NCI-H1694 (cell line): ENCODE results near the gene TTC28.
"Not testable (repeated sequence)": the region's sequence is repeated elsewhere in the genome, so short reads cannot be mapped to it uniquely, and the experiment has no call there.

Source experiments
- DNase-seq: peaks from one replicate; lab custom pipeline; 2025; lab: John Stamatoyannopoulos, UW

TTC28 gene

DNA sequence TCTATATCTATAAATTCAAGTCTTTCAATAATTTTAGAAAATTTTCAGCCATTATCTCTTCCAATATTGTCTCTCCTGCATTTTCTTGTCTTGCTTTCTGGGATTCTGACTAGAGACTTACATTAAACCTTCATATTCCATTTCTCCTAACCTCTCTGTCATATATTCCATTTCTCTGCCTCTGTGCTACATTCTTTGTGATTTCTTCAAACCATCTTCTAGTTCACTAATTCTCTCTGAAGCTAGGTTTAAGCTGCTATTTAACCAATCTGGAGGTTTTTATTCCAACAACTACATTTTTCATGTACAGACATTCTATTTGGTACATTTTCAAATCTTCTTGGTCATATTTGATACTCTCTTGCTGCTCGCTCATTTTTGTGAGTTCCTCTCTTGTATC is 122.5 kb downstream of the TTC28 start:
- no peak for DNase-seq

DNA sequence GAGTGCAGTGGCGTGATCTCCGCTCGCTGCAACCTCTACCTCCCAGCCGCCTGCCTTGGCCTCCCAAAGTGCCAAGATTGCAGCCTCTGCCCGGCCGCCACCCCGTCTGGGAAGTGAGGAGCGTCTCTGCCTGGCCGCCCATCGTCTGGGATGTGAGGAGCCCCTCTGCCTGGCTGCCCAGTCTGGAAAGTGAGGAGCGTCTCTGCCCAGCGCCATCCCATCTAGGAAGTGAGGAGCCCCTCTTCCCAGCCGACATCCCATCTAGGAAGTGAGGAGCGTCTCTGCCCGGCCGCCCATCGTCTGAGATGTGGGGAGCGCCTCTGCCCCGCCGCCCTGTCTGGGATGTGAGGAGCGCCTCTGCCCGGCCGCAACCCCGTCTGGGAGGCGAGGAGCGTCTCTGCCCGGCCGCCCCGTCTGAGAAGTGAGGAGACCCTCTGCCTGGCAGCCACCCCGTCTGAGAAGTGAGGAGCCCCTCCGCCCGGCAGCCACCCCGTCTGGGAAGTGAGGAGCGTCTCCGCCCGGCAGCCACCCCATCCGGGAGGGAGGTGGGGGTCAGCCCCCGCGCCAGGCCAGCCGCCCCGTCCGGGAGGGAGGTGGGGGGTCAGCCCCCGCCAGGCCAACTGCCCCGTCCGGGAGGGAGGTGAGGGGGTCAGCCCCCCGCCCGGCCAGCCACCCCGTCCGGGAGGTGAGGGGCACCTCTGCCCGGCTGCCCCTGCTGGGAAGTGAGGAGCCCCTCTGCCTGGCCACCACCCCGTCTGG is 126.4 kb downstream of the TTC28 start:
- DNase-seq: not testable (repeated sequence)

DNA sequence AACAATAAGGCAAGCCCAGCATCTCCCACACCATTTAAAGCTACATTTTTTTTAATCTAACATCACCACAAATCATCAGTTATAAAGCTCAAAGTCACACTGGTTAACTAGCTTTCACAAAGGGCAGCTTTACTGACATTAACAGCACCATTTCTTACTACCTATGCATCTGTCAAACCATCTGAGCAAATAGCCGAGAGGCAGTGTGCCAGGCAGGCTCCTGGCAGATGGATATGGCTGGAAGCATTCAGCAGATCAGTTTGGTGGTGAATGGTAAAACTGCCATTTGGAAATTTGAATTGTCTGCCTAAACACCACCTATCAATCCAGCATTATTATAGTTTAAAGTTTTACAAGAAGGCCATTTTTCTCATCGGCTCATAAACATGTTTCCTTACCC is 131.2 kb downstream of the TTC28 start:
- peak; percentile 86 for DNase-seq

DNA sequence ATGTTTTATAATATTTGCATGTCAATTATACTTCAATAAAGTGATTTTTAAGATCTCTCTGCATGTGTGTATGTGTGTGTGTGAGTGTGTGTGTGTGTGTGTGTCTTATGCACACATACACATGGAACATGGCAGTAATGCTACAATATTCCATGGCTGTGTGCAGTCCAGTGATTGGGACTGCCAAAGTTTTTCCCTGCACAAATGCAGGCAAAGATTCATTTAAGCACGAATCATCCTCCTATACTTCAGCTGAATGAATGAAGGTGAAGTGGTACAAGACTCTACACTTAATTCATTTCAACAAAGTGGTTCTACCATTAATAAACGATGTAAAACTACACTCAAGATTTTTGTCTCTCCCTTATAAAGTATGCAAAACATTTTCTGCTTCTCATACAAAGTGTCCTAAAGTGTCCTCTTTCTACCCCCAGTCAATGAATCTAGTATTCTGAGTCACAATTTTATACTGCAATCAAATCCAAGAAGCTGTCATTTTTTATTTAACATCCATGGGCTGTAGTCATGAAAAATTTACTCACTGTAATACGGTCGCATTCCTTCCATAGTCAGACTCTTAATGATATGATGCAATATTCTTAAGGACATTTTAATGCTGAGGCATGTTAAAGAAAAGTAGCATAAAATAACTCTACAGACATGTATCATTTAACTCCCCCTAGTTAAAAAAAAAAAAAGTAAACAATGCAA is 132.4 kb downstream of the TTC28 start:
- no peak for DNase-seq

DNA sequence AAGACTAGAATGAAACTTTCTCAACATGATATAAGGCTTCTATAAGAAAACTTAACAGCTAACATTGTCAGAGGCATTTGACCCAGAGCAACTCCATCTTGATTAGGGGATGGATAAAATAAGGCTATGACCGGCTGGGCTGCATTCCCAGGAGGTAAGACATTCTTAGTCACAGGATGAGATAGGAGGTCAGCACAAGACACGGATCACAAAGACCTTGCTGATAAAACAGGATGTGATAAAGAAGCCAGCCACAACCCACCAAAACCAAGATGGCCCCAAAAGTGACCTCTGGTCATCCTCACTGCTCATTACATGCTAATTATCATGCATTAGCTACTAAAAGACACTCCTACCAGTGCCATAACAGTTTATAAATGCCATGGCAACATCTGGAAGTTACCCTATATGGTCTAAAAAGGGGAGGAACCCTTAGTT is 135.2 kb downstream of the TTC28 start:
- DNase-seq: no peak

DNA sequence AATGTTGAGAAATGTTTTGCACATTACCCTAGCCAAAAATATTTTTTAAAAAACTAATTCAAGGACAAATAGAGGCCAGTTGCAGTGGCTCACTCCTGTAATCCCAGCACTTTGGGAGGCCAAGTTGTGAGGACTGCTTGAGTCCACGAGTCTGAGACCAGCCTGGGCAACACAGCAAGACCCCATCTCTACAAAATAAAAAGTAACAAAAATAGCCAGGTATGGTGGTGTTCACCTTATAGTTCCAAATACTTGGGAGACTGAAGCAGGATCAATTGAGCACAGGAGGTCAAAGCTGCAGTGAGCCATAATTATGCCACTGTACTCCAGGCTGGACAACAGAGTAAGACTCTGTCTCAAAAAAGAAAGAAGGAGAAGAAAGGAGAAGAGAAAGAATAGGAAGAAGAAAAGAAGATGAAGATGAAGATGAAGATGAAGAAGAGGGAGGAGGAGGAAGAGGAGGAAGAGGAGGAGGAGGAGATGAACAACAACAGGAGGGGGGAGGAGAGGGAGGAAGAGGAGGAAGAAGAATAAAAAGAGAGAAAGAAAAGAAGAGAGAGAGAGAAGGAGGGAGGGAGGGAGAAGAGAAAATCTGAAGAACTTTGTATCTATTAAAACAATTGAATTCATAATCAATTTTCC is 136.5 kb downstream of the TTC28 start:
- DNase-seq: no peak

DNA sequence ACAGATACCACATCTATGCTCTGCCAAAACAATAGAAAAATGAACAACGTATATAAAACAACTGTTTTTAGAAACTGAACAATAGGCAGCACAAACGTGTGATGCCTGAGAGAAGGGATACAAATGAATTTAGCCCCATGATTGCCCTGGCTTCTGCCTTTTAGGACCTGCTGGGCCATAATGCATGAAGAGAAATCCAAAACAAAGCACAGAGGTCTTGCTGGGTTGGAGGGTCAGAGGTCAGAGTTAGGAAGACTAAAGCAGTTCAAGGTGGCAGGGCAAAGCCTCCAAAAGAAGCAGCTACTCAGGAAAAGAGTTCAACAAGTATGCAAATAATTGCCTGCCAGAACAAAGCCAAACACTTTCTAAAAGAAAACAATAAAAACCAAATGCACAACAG is 138.5 kb downstream of the TTC28 start:
- DNase-seq: no peak

DNA sequence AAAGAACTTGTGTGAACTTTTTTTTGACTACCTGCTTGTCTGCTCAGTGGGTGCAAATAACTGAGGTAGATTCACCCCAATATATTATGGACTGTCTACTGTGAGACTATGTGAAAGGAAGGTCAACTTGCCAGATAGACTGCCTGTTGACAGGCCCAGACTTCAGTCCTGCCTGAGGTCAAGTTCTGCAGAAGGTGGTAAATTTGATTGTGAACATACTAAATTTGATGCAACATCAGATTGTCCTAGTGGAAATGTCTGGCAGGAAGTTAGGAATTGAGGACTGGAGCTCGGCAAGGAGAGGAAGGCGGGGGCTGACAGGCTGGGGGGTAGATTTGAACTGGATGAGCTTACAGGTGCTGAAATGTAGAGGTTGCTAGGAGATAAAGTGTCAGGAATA is 140.7 kb downstream of the TTC28 start:
- DNase-seq: no peak

DNA sequence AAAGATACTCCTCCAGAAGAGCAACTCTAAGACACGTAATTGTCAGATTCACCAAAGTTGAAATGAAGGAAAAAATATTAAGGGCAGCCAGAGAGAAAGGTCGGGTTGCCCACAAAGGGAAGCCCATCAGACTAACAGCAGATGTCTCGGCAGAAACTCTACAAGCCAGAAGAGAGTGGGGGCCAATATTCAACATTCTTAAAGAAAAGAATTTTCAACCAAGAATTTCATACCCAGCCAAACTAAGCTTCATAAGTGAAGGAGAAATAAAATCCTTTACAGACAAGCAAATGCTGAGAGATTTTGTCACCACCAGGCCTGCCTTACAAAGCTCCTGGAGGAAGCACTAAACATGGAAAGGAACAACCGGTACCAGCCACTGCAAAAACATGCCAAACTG is 149.1 kb downstream of the TTC28 start:
- DNase-seq: not testable (repeated sequence)

DNA sequence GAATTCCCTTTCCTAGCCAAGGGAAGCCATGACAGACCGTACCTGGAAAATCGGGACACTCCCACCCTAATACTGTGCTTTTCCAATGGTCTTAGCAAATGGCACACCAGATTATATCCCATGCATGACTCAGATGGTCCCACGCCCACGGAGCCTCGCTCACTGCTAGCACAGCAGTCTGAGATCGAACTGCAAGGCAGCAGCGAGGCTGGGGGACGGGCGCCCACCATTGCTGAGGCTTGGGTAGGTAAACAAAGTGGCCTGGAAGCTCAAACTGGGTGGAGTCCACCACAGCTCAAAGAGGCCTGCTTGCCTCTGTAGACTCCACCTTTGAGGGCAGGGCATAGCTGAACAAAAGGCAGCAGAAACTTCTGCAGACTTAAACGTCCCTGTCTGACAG is 150.5 kb downstream of the TTC28 start:
- not testable (repeated sequence) for DNase-seq

DNA sequence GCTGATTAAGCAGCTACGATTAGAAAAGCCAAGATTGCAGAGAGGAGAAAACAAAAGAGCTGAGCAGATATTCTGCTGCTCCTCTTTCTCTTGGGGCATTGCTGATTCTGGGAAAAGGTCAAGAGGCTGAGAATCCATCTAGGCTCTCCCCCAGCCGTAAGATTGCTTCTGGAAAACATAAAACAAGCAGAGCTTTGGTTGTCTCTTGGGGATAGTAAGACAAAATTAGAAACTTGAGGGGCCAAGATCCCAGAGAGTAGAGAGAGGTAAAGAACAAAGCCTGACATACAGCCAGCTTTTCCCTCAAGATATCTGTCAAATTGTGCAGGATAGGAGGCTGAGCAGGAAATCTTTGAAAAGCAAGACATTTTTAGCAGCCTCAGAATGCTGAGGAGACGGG is 158.2 kb downstream of the TTC28 start:
- no peak for DNase-seq

DNA sequence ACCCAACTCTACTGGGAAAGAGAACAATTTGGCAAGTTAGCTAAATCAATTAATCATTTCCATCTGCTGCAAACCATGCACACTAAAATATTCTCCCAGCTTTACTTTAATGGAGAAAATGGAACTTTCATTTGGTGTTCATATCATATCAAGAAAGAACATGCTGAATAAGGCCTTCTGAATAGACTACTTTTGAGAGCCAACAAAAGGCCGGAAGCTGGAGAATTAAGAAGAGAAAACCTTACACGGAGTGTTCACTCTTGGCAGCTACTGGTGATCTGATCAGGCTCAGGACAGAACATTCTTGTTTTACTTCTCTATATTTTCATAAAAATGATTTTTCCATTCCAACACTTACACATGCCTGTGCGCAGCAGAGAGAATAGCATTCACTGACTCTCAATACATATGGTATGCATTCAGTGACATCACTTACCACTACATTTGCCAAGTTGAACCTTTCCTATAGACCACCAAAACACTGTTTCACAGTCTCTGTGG is 165.3 kb downstream of the TTC28 start:
- peak; percentile 11 for DNase-seq

DNA sequence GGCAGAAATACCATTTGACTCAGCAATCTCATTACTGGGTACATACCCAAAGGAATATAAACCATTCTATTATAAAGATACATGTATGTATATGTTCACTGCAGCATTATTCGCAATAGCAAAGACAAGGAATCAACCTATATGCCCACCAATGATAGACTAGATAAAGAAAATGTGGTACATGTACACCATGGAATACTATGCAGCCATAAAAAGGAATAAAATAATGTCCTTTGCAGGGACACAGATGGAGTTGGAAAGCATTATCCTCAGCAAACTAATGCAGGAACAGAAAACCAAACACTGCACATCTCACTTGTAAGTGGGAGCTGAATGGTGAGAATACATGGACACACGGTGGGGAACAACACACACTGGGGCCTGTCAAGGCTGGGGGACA is 167.3 kb downstream of the TTC28 start:
- DNase-seq: not testable (repeated sequence)

DNA sequence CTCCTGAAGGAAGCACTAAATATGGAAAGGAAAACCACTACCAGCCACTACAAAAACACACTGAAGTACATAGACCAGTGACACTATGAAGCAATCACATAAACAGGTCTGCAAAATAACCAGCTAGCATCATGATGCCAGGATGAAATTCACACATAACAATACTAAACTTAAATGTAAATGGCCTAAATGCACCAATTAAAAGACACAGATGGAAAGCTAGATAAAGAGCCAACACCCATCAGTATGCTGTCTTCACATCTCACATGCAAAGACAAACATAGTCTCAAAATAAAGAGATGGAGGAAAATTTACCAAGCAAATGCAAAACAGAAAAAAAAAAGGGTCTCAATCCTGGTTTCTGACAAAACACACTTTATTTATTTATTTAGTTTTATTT is 171.7 kb downstream of the TTC28 start:
- no peak for DNase-seq

DNA sequence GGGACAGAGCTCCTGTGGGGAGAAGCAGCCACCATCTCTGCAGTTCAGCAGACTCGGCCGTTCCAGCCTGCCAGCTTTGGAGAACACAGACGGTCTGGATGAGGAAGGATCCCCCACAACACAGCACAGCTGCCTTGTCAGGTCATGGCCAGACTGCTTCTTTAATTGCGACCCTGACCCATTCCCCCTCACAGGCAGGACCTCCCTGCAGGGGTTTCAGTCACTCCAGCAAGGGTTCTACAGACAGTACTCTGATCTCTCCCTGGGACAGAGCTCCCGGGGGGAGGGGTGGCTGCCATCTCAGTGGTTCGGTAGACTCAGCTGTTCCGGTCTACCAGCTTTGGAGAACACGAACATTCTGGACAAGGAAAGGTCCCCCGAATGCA is 173.5 kb downstream of the TTC28 start:
- no peak for DNase-seq

DNA sequence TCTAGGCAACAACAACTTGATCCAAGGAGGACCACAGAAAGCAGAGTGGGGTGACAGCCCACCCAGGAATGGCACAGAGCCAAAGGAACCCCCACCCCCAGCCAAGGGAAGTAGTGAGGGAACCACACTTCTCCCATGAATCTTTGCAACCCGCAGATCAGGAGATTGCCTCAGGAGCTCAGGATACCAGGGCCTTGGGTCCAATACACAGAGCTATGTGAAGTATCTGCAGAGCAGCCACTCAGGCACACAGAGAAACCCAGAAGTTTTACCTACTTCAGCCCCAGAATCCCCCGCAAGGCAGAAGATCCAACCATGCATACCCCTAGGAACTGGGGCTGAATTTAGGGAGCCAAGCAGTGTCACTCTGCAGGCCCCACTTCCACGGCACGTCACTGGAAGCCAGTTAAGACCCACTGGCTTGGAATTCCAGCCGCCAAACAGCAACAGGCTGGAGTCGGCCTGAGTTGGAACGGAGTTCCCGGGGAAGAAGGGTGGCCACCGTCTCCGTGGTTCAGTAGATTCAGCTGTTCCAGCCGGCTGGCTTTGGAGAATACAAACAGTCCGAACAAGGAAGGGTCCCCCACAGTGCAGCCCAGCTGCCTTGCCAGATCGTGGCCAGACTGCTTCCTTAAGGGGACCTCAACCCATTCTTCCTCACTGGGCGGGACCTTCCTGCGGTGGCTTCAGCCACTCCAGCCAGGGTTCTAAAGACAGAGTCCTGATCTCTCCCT is 174.1 kb downstream of the TTC28 start:
- no peak for DNase-seq

DNA sequence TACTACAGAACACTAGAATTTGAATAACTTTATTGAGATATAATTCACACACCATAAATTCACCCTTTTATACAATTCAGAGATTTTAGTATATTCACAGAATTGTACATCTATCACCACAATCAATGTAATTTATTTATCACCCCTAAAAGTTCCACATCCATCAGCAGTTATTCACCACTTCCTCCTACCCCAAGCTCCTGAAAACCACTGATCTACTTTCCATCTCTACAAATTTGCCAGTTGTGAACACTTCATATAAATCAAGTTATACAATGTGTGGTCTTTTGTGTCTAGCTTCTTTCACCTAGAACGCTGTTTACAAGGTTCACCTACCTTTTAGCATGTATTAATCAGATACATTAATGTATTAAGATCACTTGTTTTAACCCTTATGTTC is 179.6 kb downstream of the TTC28 start:
- no peak for DNase-seq

DNA sequence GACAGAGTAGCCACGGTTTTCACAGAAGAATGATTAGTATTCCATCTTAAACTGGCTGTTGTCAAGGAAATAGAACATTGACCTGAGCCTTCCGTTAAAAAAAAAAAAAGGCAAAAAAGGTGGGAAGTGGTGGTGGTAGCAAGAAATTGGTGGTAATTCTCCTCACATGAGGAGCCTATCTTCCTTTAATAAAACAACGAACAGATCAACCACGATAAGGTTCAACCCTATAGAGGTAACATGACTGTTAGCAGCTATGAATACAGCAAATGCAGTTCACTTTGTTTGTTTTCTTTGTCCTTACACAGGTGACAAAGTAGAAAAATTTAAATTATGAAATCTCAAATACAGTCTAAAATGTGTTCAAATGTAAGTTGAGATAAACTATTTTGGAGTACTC is 181.6 kb downstream of the TTC28 start:
- DNase-seq: no peak

DNA sequence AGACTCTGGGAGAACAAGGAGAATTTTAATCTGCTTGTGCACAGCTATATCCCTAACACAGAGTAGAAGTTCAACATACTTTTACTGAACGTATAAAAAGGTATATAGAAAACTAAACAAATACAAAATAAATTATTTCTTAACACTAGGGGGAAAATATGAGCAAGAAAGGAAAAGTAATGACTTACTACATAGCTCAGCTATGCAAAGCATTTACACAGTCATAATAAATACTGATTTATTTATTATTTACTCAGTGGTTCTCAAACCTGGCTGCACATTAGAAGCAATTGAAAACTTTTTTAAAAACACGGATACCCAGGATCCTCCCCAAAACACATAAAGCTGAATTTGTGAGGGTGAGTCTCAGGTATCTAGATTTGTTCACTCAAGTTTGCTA is 182.5 kb downstream of the TTC28 start:
- DNase-seq: no peak

DNA sequence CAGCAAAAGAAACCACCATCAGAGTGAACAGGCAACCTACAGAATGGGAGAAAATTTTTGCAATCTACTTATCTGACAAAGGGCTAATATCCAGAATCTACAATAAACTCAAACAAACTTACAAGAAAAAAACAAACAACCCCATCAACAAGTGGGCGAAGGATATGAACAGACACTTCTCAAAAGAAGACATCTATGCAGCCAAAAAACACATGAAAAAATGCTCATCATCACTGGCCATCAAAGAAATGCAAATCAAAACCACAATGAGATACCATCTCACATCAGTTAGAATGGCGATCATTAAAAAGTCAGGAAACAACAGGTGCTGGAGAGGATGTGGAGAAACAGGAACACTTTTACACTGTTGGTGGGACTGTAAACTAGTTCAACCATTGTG is 188.4 kb downstream of the TTC28 start:
- DNase-seq: not testable (repeated sequence)

DNA sequence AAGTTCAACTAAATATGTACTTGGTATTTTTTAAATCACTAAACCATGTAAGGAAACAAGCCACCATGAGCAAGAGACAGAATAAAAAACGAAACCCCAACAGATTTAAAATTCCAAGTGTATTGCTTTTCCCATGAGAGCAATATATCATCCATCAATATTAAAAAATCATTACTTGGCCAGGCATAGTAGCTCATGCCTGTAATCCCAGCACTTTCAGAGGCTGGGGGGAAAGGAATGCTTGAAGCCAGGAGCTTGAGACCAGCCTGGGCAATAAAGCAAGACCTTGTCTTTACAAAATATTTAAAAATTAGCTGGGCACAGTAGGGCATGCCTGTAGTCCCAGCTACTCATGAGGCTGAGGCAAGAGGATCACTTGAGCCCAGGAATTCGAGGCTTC is 190.8 kb downstream of the TTC28 start:
- no peak for DNase-seq

DNA sequence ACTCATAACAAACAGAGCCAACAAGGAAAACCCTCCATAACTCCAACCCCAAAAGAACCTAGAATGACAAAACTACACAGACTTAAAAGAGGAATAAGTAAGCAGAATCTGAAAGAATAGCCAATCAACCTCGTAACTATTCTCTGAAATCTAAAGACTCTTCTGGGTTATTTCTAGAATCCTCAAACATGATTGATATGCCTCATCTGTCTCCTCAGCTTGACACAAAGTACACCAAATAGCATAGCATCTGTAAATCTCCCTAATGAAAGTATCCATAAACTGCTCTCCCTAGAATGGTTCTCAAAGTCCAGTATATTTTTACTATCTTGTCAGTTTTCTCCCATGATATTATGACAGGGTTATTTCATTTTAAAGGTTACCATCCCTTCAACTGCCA is 195.0 kb downstream of the TTC28 start:
- DNase-seq: no peak
